Measurements from ENCODE around the gene GSG1. TPM values are rescaled to one million over a fixed set of nuclear protein-coding genes. Genes with fewer than 3 reads are reported as not detected.

The GSG1 gene
- total and polyA plus RNA-seq, 2 donors (not counting 3 experiments of a cell fraction or from before 2014, with no cell fraction given) = not detected

DNA sequence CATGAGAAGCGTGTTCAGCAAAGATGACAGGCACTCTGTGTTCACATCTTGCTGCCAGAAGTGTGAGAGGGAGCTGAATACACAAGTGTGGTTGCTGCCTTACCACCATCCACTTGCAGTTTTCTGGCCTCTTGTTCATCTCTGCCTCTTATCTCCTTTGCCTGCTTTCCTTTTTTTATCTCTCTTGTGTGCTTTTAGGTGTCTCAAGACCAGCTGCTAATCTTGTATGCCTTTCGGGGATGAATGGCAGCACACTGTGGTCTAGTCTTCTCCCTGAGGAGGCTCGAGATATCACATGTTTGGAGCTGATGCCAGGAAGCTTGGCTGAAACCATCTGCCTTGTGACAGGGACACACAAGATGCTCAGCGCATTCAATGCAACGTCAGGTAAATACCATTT lies 42.1 kb downstream of the GSG1 start:
- intact Hi-C loops (cut with micrococcal nuclease) = no loop called here

More for the DNA sequence above, 42.1 kb downstream of the GSG1 start:
- H3K4me1 ChIP-seq (ENCODE audit: control insufficient read depth, extremely low read depth, insufficient read depth, low read length) = no peaks in the 10 kb centered on the region
- dilution Hi-C loops (cut with MboI; ENCODE audit: extremely low pct_ligation_motif_present, low sequenced_read_pairs) = no loop called here
- no peaks in the 10 kb centered on the region for H3K9me3 ChIP-seq (replicated peaks; ENCODE audit: control insufficient read depth, insufficient read depth, low read length)
- POLR2A ChIA-PET = no interaction called here
- no peak overlapping the region for H3K27ac ChIP-seq (ENCODE audit: insufficient read depth, low read depth, low read length)
- no peaks in the 10 kb centered on the region for H4K20me1 ChIP-seq (replicated peaks; ENCODE audit: control insufficient read depth, extremely low read depth, insufficient read depth, low read length)
- DNase-seq (ENCODE audit: low read depth, low spot score) (no peak), FAIRE-seq (no peak)
- TF ChIP-seq, protein P1, sequence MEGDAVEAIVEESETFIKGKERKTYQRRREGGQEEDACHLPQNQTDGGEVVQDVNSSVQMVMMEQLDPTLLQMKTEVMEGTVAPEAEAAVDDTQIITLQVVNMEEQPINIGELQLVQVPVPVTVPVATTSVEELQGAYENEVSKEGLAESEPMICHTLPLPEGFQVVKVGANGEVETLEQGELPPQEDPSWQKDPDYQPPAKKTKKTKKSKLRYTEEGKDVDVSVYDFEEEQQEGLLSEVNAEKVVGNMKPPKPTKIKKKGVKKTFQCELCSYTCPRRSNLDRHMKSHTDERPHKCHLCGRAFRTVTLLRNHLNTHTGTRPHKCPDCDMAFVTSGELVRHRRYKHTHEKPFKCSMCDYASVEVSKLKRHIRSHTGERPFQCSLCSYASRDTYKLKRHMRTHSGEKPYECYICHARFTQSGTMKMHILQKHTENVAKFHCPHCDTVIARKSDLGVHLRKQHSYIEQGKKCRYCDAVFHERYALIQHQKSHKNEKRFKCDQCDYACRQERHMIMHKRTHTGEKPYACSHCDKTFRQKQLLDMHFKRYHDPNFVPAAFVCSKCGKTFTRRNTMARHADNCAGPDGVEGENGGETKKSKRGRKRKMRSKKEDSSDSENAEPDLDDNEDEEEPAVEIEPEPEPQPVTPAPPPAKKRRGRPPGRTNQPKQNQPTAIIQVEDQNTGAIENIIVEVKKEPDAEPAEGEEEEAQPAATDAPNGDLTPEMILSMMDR (IDR thresholded peaks at IDR 0.05; ENCODE audit: extremely low read depth in 1 of 2, insufficient read depth in 1 of 2, low read depth in 1 of 2, low read length in 2 of 2) = no peak
- TF ChIP-seq JUN (IDR thresholded peaks at IDR 0.05; ENCODE audit: borderline replicate concordance, insufficient read depth, insufficient read length, low read depth) (no peak), EZH2 (IDR thresholded peaks at IDR 0.05; ENCODE audit: borderline replicate concordance, low read depth, low read length, severe bottlenecking) (no peak), MYC (IDR thresholded peaks at IDR 0.05; ENCODE audit: low read depth, low read length) (no peak), POLR2AphosphoS5 (IDR thresholded peaks at IDR 0.05; ENCODE audit: insufficient read depth, low read depth, low read length) (no peak), FOS (IDR thresholded peaks at IDR 0.05; ENCODE audit: borderline replicate concordance, insufficient read depth, low read length) (no peak), POLR2A (IDR thresholded peaks at IDR 0.05; ENCODE audit: low read depth, low read length) (no peak), GATA2 (IDR thresholded peaks at IDR 0.05; ENCODE audit: insufficient read depth, insufficient read length, low read depth, low read length) (no peak)
- TF ChIP-seq, protein P2, sequence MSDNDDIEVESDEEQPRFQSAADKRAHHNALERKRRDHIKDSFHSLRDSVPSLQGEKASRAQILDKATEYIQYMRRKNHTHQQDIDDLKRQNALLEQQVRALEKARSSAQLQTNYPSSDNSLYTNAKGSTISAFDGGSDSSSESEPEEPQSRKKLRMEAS (IDR thresholded peaks at IDR 0.05; ENCODE audit: insufficient read depth, insufficient read length) = no peak
- peaks cover 2 to 4% of the 10 kb centered on the region in 2 experiments for H3K36me3 ChIP-seq (ENCODE audit: control insufficient read depth in 2 of 2, extremely low read depth in 1 of 2, insufficient read depth in 2 of 2, low read length in 2 of 2)
- no TSS peak for BruUV-seq (replicated peaks)
- no peaks in the 10 kb centered on the region for H3K9me1 ChIP-seq (replicated peaks; ENCODE audit: control insufficient read depth, extremely low read depth, insufficient read depth, low read length)
- CTCF ChIA-PET = interaction anchor here (1.0 kb wide), 1 partner anchor 18 kb away, joined by 4 read pairs; no protein-coding TSS in a partner anchor
- H2AFZ ChIP-seq (ENCODE audit: low read depth, low read length) = no peak overlapping the region
- H3K4me2 ChIP-seq (ENCODE audit: insufficient read depth, low read length) = no peak overlapping the region
- no peak overlapping the region for H3K9ac ChIP-seq (replicated peaks; ENCODE audit: extremely low read depth, insufficient read depth, low read length)
- H3K4me3 ChIP-seq (replicated peaks in 1 of 3; ENCODE audit: insufficient read depth in 1 of 3, low read depth in 1 of 3, low read length in 3 of 3) = no peak overlapping the region
- H3K27me3 ChIP-seq (ENCODE audit: control insufficient read depth in 2 of 2, insufficient read depth in 2 of 2, low read length in 2 of 2) = no peaks in the 10 kb centered on the region
- no peaks in the 10 kb centered on the region for H3K79me2 ChIP-seq (ENCODE audit: control insufficient read depth, insufficient read depth, low read length)

All from endothelial cell of umbilical vein (primary cell).